Ovary (tissue), 3 donors: ENCODE results near the gene BABAM2.

ENCODE experiments used
- CTCF ChIP-seq, 3 donors: fragments of 450-650 bp in 2 of 3; fragments of 200-600 bp in 1 of 3; IDR thresholded peaks; one replicate each; pipeline versions ENCODE4 v1.5.1 to v1.8.0; 2016 to 2022; ENCODE audit warnings: antibody characterized with exemption in 3 of 3, mild to moderate bottlenecking in 1 of 3
- POLR2A ChIP-seq: fragments of 450-650 bp; IDR thresholded peaks from one replicate; pipeline ENCODE4 v1.6.1; 2017; ENCODE audit warnings: antibody characterized with exemption, mild to moderate bottlenecking, moderate library complexity
- donor health status: DM: no; HTN: no; CAD: no.

DNA sequence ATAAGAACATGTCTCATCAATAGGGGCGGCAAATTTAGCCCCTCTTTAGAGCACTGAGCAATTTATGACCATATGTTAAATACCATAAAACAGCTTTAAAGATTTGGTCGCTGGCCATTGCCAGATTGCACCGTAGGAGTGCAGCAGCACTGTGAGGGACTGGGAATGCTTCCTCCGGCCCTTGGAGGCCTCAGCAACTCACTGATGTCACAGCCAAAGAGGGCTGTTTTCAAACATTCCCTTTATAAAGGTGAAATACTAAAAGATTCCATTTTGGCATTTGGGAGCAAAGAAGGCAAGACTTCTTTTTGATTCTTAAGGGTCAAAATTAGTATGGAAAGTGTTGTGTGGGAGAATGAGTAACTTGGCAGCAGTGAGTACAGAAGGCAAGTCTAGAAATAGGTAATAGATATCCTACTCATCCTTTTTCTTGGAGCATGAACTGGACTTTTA lies 63.7 kb downstream of the BABAM2 start:
- TF ChIP-seq CTCF (IDR thresholded peaks at IDR 0.05) (no peak), POLR2A (no peak)
